ENCODE data around the gene IGSF11. TPM values are rescaled to one million over a fixed set of nuclear protein-coding genes. Genes with fewer than 3 reads are reported as not detected.

Gene IGSF11
- total and polyA plus RNA-seq, 2 of the 4 experiments (the other 2 are of a cell fraction), result 0.18 TPM; not detected in 1

- dilution Hi-C loops (cut with HindIII; ENCODE audit: low sequenced_read_pairs, unreplicated experiment) (no loop called here), in situ Hi-C loops (cut with MboI; ENCODE audit: low sequenced_read_pairs) (no loop called here), intact Hi-C loops (cut with micrococcal nuclease) (no loop called here)
- no peak overlapping the region for H3K4me3 ChIP-seq (ENCODE audit: insufficient read depth, low read depth, low read length)
- no peaks in the 10 kb centered on the region for H3K9me3 ChIP-seq (ENCODE audit: control insufficient read depth, insufficient read depth, low read length)
- H2AFZ ChIP-seq (replicated peaks; ENCODE audit: low read length, poor library complexity), result no peak overlapping the region
- H2BK15ac ChIP-seq (ENCODE audit: low read depth, low read length), result no peak overlapping the region
- no peaks in the 10 kb centered on the region for H3K36me3 ChIP-seq (ENCODE audit: control insufficient read depth, insufficient read depth, low read length)
- H3K27ac ChIP-seq (ENCODE audit: insufficient read depth, low read length), result no peak overlapping the region
- H2AK5ac ChIP-seq (ENCODE audit: low read depth, low read length), result no peak overlapping the region
- H4K8ac ChIP-seq (ENCODE audit: low read depth in 2 of 2, low read length in 2 of 2), result no peak overlapping the region
- ChIA-PET POLR2A (ENCODE audit: unreplicated experiment) (no interaction called here), CTCF (interaction anchor here (0.8 kb wide), 1 partner anchor 256 kb away, joined by 3 read pairs; no protein-coding TSS in a partner anchor)
- no peak overlapping the region for H4K91ac ChIP-seq (ENCODE audit: insufficient read depth, low read depth, low read length)
- DNase-seq (no peak), ATAC-seq (ENCODE audit: low read depth) (no peak)
- H2BK20ac ChIP-seq (ENCODE audit: low read depth, low read length), result no peak overlapping the region
- no peaks in the 10 kb centered on the region for H4K20me1 ChIP-seq (ENCODE audit: insufficient read depth, low read length)
- no peak overlapping the region for H3K23ac ChIP-seq (ENCODE audit: low read depth, low read length)
- BruUV-seq (replicated peaks), result no TSS peak
- H3K4ac ChIP-seq (ENCODE audit: low read depth, low read length), result no peak overlapping the region
- H3K9me1 ChIP-seq (ENCODE audit: insufficient read depth, low read length), result no peaks in the 10 kb centered on the region
- no peak overlapping the region for H2BK120ac ChIP-seq (ENCODE audit: low read depth, low read length)
- H3K79me1 ChIP-seq (ENCODE audit: low read depth in 1 of 2, low read length in 2 of 2), result no peaks in the 10 kb centered on the region
- H3K18ac ChIP-seq (ENCODE audit: low read depth, low read length), result no peak overlapping the region
- no peak overlapping the region for H3K9ac ChIP-seq (ENCODE audit: low read depth, low read length)
- WGBS, 2 experiments (ENCODE audit: extremely low coverage in 2 of 2, insufficient read length in 1 of 2), result no CpG with 5 or more reads among the region's 2 CpGs
- no peaks in the 10 kb centered on the region for H3K27me3 ChIP-seq (ENCODE audit: control insufficient read depth, insufficient read depth, low read length)
- H3K4me2 ChIP-seq (ENCODE audit: low read depth, low read length), result no peak overlapping the region
- H3K56ac ChIP-seq (ENCODE audit: extremely low read depth, insufficient read depth, low read length), result no peak overlapping the region
- no peak overlapping the region for H2BK5ac ChIP-seq (ENCODE audit: low read depth, low read length, poor library complexity, severe bottlenecking)
- H3K14ac ChIP-seq (replicated peaks; ENCODE audit: low read depth, low read length), result no peak overlapping the region
- no peak overlapping the region for H2AK9ac ChIP-seq (replicated peaks; ENCODE audit: low read depth, low read length, poor library complexity)
- TF ChIP-seq FOS (IDR thresholded peaks at IDR 0.05; ENCODE audit: low read depth, low read length) (no peak), CHD1 (IDR thresholded peaks at IDR 0.05; ENCODE audit: low read depth, low read length) (no peak), RCOR1 (IDR thresholded peaks at IDR 0.05; ENCODE audit: insufficient replicate concordance, low read length) (no peak), CEBPB (IDR thresholded peaks at IDR 0.05; ENCODE audit: low read depth, low read length) (no peak), RFX5 (IDR thresholded peaks at IDR 0.05; ENCODE audit: low read depth, low read length) (no peak), MAZ (IDR thresholded peaks at IDR 0.05; ENCODE audit: borderline replicate concordance, low read depth, low read length) (no peak), NFE2L2 (IDR thresholded peaks at IDR 0.05; ENCODE audit: low read depth, low read length) (no peak), BHLHE40 (IDR thresholded peaks at IDR 0.05; ENCODE audit: low read depth, low read length) (no peak), MXI1 (IDR thresholded peaks at IDR 0.05; ENCODE audit: borderline replicate concordance, low read depth, low read length) (no peak), ELK1 (IDR thresholded peaks at IDR 0.05; ENCODE audit: borderline replicate concordance, low read depth, low read length) (no peak), POLR2A (IDR thresholded peaks at IDR 0.05; ENCODE audit: low read depth, low read length) (no peak), MAFK (IDR thresholded peaks at IDR 0.05; ENCODE audit: low read depth, low read length) (no peak), SMC3 (IDR thresholded peaks at IDR 0.05; ENCODE audit: low read depth, low read length) (no peak), CTCF (conservative IDR thresholded peaks at IDR 0.05; ENCODE audit: low read depth, low read length) (no peak), USF2 (IDR thresholded peaks at IDR 0.05; ENCODE audit: low read depth, low read length) (no peak), RAD21 (IDR thresholded peaks at IDR 0.05; ENCODE audit: low read length) (no peak)
- H3K4me1 ChIP-seq (ENCODE audit: control insufficient read depth, insufficient read depth, low read length), result no peaks in the 10 kb centered on the region
- no peak overlapping the region for H4K5ac ChIP-seq (ENCODE audit: low read depth, low read length)
Observed at GRCh38 chr3:118968640-118969039, 66.0 kb downstream of the IGSF11 start.
